ENCODE results near the gene TMEM143.

TMEM143 gene

GRCh38 chr19:48396016-48396823 lies 32.5 kb upstream of the TMEM143 start:
- DNase-seq (ENCODE audit: extremely low read depth, insufficient read length), result no peak
- no peak for TF ChIP-seq CTCF (IDR thresholded peaks at IDR 0.05; ENCODE audit: insufficient read depth, low read length, poor library complexity, severe bottlenecking)
- Histone ChIP-seq H3K36me3 (ENCODE audit: control insufficient read depth, insufficient read depth, low read length) (no peaks in the 10 kb centered on the region), H3K4me3 (replicated peaks; ENCODE audit: low read depth, low read length) (no peak overlapping the region), H3K27me3 (replicated peaks; ENCODE audit: control insufficient read depth, insufficient read depth, low read length) (peaks cover 3% of the 10 kb centered on the region)

- Histone ChIP-seq H3K4me3 (replicated peaks; ENCODE audit: low read depth, low read length) (no peak overlapping the region), H3K27me3 (replicated peaks; ENCODE audit: control insufficient read depth, insufficient read depth, low read length) (peaks cover 3% of the 10 kb centered on the region)
These were observed 31.8 kb upstream of the TMEM143 start for GRCh38 chr19:48395499-48395898.

GRCh38 chr19:48395170-48395455 lies 31.4 kb upstream of the TMEM143 start:
- peaks cover 3% of the 10 kb centered on the region for H3K27me3 ChIP-seq (replicated peaks; ENCODE audit: control insufficient read depth, insufficient read depth, low read length)
- TF ChIP-seq CTCF (IDR thresholded peaks at IDR 0.05; ENCODE audit: insufficient read depth, low read length, poor library complexity, severe bottlenecking), result no peak
- DNase-seq (ENCODE audit: extremely low read depth, insufficient read length), result no peak
- no peak overlapping the region for H3K4me3 ChIP-seq (replicated peaks; ENCODE audit: low read depth, low read length)
- H3K36me3 ChIP-seq (ENCODE audit: control insufficient read depth, insufficient read depth, low read length), result no peaks in the 10 kb centered on the region

More at GRCh38 chr19:48395499-48395898, 31.8 kb upstream of the TMEM143 start:
- H3K36me3 ChIP-seq (ENCODE audit: control insufficient read depth, insufficient read depth, low read length), result no peaks in the 10 kb centered on the region
- DNase-seq (ENCODE audit: extremely low read depth, insufficient read length), result no peak
- no peak for TF ChIP-seq CTCF (IDR thresholded peaks at IDR 0.05; ENCODE audit: insufficient read depth, low read length, poor library complexity, severe bottlenecking)

- Histone ChIP-seq H3K36me3 (ENCODE audit: control insufficient read depth, insufficient read depth, low read length) (no peaks in the 10 kb centered on the region), H3K27me3 (replicated peaks; ENCODE audit: control insufficient read depth, insufficient read depth, low read length) (peaks cover 3% of the 10 kb centered on the region), H3K4me3 (replicated peaks; ENCODE audit: low read depth, low read length) (no peak overlapping the region)
- no peak for TF ChIP-seq CTCF (IDR thresholded peaks at IDR 0.05; ENCODE audit: insufficient read depth, low read length, poor library complexity, severe bottlenecking)
- DNase-seq (ENCODE audit: extremely low read depth, insufficient read length), result no peak
These were observed 30.8 kb upstream of the TMEM143 start for GRCh38 chr19:48394331-48395169.

GRCh38 chr19:48393559-48394330 lies 30.0 kb upstream of the TMEM143 start, which contains the start of gene GRIN2D:
TSS of gene GRIN2D (plus strand) at chr19:48393668. CDS start at chr19:48398393, 4,725 bp downstream.
- TF ChIP-seq CTCF (IDR thresholded peaks at IDR 0.05; ENCODE audit: insufficient read depth, low read length, poor library complexity, severe bottlenecking), result peak; percentile 2
- H3K36me3 ChIP-seq (ENCODE audit: control insufficient read depth, insufficient read depth, low read length), result 0 out of 2 replicates have a peak, but pooled peaks cover 2% of the 10 kb centered on the region
- DNase-seq (ENCODE audit: extremely low read depth, insufficient read length), result no peak
- H3K27me3 ChIP-seq (replicated peaks; ENCODE audit: control insufficient read depth, insufficient read depth, low read length), result peaks cover 3% of the 10 kb centered on the region
- no peak within 1 kb of the TSS for H3K4me3 ChIP-seq (replicated peaks; ENCODE audit: low read depth, low read length)

All from GM06990 (cell line).